HEK293T (cell line): ENCODE data around the gene MRGPRX2.

Source experiments
- ARNT ChIP-seq: fragments of 450-650 bp; IDR thresholded peaks from 2 replicates; pipeline ENCODE4 v1.6.1; 2017; ENCODE audit warnings: mild to moderate bottlenecking
- BHLHE40 ChIP-seq: fragments of 450-650 bp; IDR thresholded peaks from 2 replicates; pipeline ENCODE4 v1.6.1; 2016; ENCODE audit warnings: mild to moderate bottlenecking, moderate library complexity, borderline replicate concordance
- ELF4 ChIP-seq: fragments of 450-650 bp; IDR thresholded peaks from 2 replicates; pipeline ENCODE4 v1.6.1; 2017; ENCODE audit warnings: antibody characterized with exemption
- FOXA1 ChIP-seq: fragments of 450-650 bp; IDR thresholded peaks from 2 replicates; pipeline ENCODE4 v1.6.1; 2016; ENCODE audit warnings: mild to moderate bottlenecking
- FOXK2 ChIP-seq: fragments of 450-650 bp; IDR thresholded peaks from 2 replicates; pipeline ENCODE4 v1.6.1; 2016; ENCODE audit warnings: mild to moderate bottlenecking
- FOXM1 ChIP-seq: fragments of 450-650 bp; IDR thresholded peaks from 2 replicates; pipeline ENCODE4 v1.6.1; 2017; ENCODE audit warnings: mild to moderate bottlenecking, borderline replicate concordance
- SP1 ChIP-seq: fragments of 450-650 bp; IDR thresholded peaks from 2 replicates; pipeline ENCODE4 v1.6.1; 2017
- SUZ12 ChIP-seq: fragments of 450-650 bp; IDR thresholded peaks from 2 replicates; pipeline ENCODE4 v1.6.1; 2016; ENCODE audit warnings: mild to moderate bottlenecking
- TARDBP ChIP-seq: fragments of 450-650 bp; IDR thresholded peaks from 2 replicates; pipeline ENCODE4 v1.6.1; 2016
- ZNF384 ChIP-seq: fragments of 450-650 bp; IDR thresholded peaks from 2 replicates; pipeline ENCODE4 v1.6.1; 2016
- TF ChIP-seq, protein P1 (sequence below): fragments of 450-650 bp; IDR thresholded peaks from 2 replicates; pipeline ENCODE4 v1.6.1; 2016

DNA sequence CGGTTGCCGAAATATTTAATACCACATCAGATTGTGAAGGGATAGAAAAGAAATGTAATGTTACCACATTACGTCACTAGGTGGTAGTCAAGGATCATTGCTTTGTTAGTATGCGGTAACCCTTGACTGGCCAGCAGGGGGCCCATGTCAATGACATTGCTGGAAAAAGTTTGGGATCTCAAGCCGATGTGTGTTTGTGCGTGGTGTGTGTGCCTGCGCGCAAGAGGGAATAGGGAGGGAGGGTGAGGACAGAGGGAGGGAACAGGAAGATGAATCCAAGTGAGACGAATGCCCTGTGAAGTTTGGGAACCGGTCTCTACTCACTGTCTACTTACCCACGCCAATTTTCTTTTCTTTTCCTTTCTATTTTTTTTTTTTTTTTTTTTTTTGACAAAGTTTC lies 10.7 kb upstream of the MRGPRX2 start:
- TF ChIP-seq FOXA1 (no peak), TARDBP (no peak), ZNF384 (peak; percentile 80), SP1 (no peak), ELF4 (no peak), FOXK2 (no peak), FOXM1 (no peak), ARNT (no peak), SUZ12 (no peak), BHLHE40 (no peak)
- TF ChIP-seq, protein P1, sequence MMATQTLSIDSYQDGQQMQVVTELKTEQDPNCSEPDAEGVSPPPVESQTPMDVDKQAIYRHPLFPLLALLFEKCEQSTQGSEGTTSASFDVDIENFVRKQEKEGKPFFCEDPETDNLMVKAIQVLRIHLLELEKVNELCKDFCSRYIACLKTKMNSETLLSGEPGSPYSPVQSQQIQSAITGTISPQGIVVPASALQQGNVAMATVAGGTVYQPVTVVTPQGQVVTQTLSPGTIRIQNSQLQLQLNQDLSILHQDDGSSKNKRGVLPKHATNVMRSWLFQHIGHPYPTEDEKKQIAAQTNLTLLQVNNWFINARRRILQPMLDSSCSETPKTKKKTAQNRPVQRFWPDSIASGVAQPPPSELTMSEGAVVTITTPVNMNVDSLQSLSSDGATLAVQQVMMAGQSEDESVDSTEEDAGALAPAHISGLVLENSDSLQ: no peak
